ENCODE results near the gene PDZRN3.

GRCh38 chr3:73510334-73510733 is 114.4 kb downstream of the PDZRN3 start:
- TF ChIP-seq, protein P1, sequence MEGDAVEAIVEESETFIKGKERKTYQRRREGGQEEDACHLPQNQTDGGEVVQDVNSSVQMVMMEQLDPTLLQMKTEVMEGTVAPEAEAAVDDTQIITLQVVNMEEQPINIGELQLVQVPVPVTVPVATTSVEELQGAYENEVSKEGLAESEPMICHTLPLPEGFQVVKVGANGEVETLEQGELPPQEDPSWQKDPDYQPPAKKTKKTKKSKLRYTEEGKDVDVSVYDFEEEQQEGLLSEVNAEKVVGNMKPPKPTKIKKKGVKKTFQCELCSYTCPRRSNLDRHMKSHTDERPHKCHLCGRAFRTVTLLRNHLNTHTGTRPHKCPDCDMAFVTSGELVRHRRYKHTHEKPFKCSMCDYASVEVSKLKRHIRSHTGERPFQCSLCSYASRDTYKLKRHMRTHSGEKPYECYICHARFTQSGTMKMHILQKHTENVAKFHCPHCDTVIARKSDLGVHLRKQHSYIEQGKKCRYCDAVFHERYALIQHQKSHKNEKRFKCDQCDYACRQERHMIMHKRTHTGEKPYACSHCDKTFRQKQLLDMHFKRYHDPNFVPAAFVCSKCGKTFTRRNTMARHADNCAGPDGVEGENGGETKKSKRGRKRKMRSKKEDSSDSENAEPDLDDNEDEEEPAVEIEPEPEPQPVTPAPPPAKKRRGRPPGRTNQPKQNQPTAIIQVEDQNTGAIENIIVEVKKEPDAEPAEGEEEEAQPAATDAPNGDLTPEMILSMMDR (conservative IDR thresholded peaks at IDR 0.05; ENCODE audit: low read depth, low read length): no peak
- no peak for TF ChIP-seq EZH2 (IDR thresholded peaks at IDR 0.05; ENCODE audit: borderline replicate concordance, low read depth, low read length, poor library complexity, severe bottlenecking)

All from A673 (cell line).